Ovary (tissue), 9 donors: ENCODE results near the gene HK3. TPM values are rescaled to one million over a fixed set of nuclear protein-coding genes. Genes with fewer than 3 reads are reported as not detected.

Experiments
- DNase-seq, 5 donors: peaks; one replicate each; pipeline ENCODE4 v3.0.0-alpha.2; 2019 to 2020
- H3K27ac ChIP-seq, 2 donors: fragments of 200-600 bp; one replicate each; pipeline versions ENCODE4 v1.5.1 to v1.8.0; 2019 to 2022
- H3K27me3 ChIP-seq: fragments of 200-600 bp; one replicate; pipeline ENCODE4 v1.8.0; 2022
- H3K36me3 ChIP-seq: fragments of 200-600 bp; sonication (generic); one replicate; pipeline ENCODE4 v1.5.1; 2019
- H3K4me1 ChIP-seq: one replicate; pipeline ENCODE4 v1.8.1; 2013; ENCODE audit warnings: mild to moderate bottlenecking, moderate library complexity; ENCODE audit not compliant: insufficient read depth
- H3K4me3 ChIP-seq: fragments of 200-600 bp; sonication (generic); one replicate; pipeline ENCODE4 v1.5.1; 2017
- H3K9me3 ChIP-seq, 2 donors: fragments of 200-600 bp in 1 of 2; sonication (generic) in 1 of 2; one replicate each; pipeline versions ENCODE4 v1.5.1 to v1.8.1; 2013 to 2019; ENCODE audit warnings: mild to moderate bottlenecking in 1 of 2, moderate library complexity in 1 of 2
- CTCF ChIP-seq, 3 donors: fragments of 450-650 bp in 2 of 3; fragments of 200-600 bp in 1 of 3; IDR thresholded peaks; one replicate each; pipeline versions ENCODE4 v1.5.1 to v1.8.0; 2016 to 2022; ENCODE audit warnings: antibody characterized with exemption in 3 of 3, mild to moderate bottlenecking in 1 of 3
- EP300 ChIP-seq: sonication (generic); formaldehyde crosslinking; IDR thresholded peaks from one replicate; pipeline ENCODE4 v1.6.1; 2017; ENCODE audit warnings: antibody characterized with exemption
- POLR2A ChIP-seq: fragments of 450-650 bp; IDR thresholded peaks from one replicate; pipeline ENCODE4 v1.6.1; 2017; ENCODE audit warnings: antibody characterized with exemption, mild to moderate bottlenecking, moderate library complexity
- WGBS, 3 donors: extraction: QIAGEN DNeasy Blood & Tissue Kit in 1 of 3; methylation state at CpG; one replicate each; pipeline versions ENCODE4 v1.1.5 to v1.1.7; 2013 to 2017; 5-methylcytosine and 5-hydroxymethylcytosine counted together
- intact Hi-C, 4 donors: fragments of 100-400 bp; cut with DNase I; formaldehyde crosslinking; loops; one replicate each; pipeline versions ENCODE4 v1.11.0 to v1.15.1; 2022 to 2023
- polyA plus RNA-seq, 2 donors: library from polyadenylated mRNA; stranded (reverse); fragments of 200-250 nt in 1 of 2; fragments of 350-450 nt in 1 of 2; fragmentation: Illumina TruSeq in 1 of 2; extraction: RNeasy Lipid Tissue Mini Kit (QIAGEN cat#74804) in 1 of 2; gene quantifications; one replicate each; pipeline ENCODE4 v1.2.3, GENCODE V29; 2013 to 2014
- total RNA-seq, 7 donors: library from RNA; depleted of rRNA in 2 of 7; stranded (reverse); fragments of >200 nt in 2 of 7; fragmentation: NEBNext Ultra II Directional in 3 of 7; extraction: Animal tissue kit (Norgen Biotek cat#: 25700) in 3 of 7; gene quantifications; one replicate each; pipeline versions ENCODE4 v1.1.0 to v1.2.4, GENCODE V29; 2016 to 2023
- donor health status: DM: no; HTN: no; CAD: no; lungs with moderate emphysema.
- donor health status: DM: no; HTN: no; CAD: no.
- donor health status: Bipolar disorder and iron deficiency.
- donor health status: DM: yes; HTN: yes; CAD: no.
- donor health status: DM: no; HTN: no; CAD: no.
- donor health status: DM: yes; HTN: yes; CAD: no.

Gene HK3
- total and polyA plus RNA-seq, 9 donors = 0.61 to 9.9 (median 2.3) TPM

GRCh38 chr5:176857894-176858273 lies 41.3 kb downstream of the HK3 start:
- intact Hi-C loops = no loop called here
- WGBS, 3 donors = 78 to 84% (median 83%) methylated on average over 11 of the region's 11 CpGs
- Histone ChIP-seq H3K4me3 (no peak overlapping the region), H3K27ac (no peak overlapping the region), H3K27me3 (no peaks in the 10 kb centered on the region), H3K9me3 (no peaks in the 10 kb centered on the region), H3K36me3 (no peaks in the 10 kb centered on the region), H3K4me1 (no peaks in the 10 kb centered on the region)
- no peak for TF ChIP-seq CTCF (IDR thresholded peaks at IDR 0.05)
- TF ChIP-seq EP300 = no peak
- no peak for TF ChIP-seq POLR2A
- no peak for DNase-seq

GRCh38 chr5:176857216-176857893 lies 41.8 kb downstream of the HK3 start:
- Histone ChIP-seq H3K4me1 (no peaks in the 10 kb centered on the region), H3K27ac (no peak overlapping the region), H3K9me3 (no peaks in the 10 kb centered on the region), H3K27me3 (no peaks in the 10 kb centered on the region), H3K36me3 (no peaks in the 10 kb centered on the region), H3K4me3 (no peak overlapping the region)
- intact Hi-C loops = no loop called here
- TF ChIP-seq CTCF (IDR thresholded peaks at IDR 0.05) = no peak
- TF ChIP-seq EP300 = no peak
- TF ChIP-seq POLR2A = no peak
- no peak for DNase-seq
- 61 to 68% (median 66%) methylated on average over 19 of the region's 19 CpGs for WGBS, 3 donors

GRCh38 chr5:176856746-176857145 lies 42.4 kb downstream of the HK3 start:
- H3K9me3 ChIP-seq = no peaks in the 10 kb centered on the region
- 51 to 67% (median 58%) methylated on average over 8 of the region's 8 CpGs for WGBS, 3 donors
- H3K36me3 ChIP-seq = no peaks in the 10 kb centered on the region
- H3K4me1 ChIP-seq = no peaks in the 10 kb centered on the region
- H3K27ac ChIP-seq = no peak overlapping the region
- no peaks in the 10 kb centered on the region for H3K27me3 ChIP-seq
- DNase-seq = no peak
- intact Hi-C loops = no loop called here
- no peak overlapping the region for H3K4me3 ChIP-seq
- TF ChIP-seq POLR2A (no peak), EP300 (no peak), CTCF (IDR thresholded peaks at IDR 0.05) (no peak)

GRCh38 chr5:176855598-176855997 lies 43.5 kb downstream of the HK3 start:
- TF ChIP-seq CTCF (IDR thresholded peaks at IDR 0.05) = no peak
- no peak for TF ChIP-seq EP300
- no peak for TF ChIP-seq POLR2A
- H3K36me3 ChIP-seq = no peaks in the 10 kb centered on the region
- WGBS, 3 donors = 90 to 93% (median 91%) methylated on average over 18 of the region's 18 CpGs
- intact Hi-C loops = no loop called here
- H3K9me3 ChIP-seq = no peaks in the 10 kb centered on the region
- H3K27me3 ChIP-seq = no peaks in the 10 kb centered on the region
- H3K27ac ChIP-seq = no peak overlapping the region
- no peaks in the 10 kb centered on the region for H3K4me1 ChIP-seq
- DNase-seq = no peak
- H3K4me3 ChIP-seq = no peak overlapping the region
